ENCODE data around the gene HDGFL3. TPM values are rescaled to one million over a fixed set of nuclear protein-coding genes. Genes with fewer than 3 reads are reported as not detected.

The HDGFL3 gene
- total and polyA plus RNA-seq, 2 experiments from 2014 or later: 68.6 to 135 TPM

DNA sequence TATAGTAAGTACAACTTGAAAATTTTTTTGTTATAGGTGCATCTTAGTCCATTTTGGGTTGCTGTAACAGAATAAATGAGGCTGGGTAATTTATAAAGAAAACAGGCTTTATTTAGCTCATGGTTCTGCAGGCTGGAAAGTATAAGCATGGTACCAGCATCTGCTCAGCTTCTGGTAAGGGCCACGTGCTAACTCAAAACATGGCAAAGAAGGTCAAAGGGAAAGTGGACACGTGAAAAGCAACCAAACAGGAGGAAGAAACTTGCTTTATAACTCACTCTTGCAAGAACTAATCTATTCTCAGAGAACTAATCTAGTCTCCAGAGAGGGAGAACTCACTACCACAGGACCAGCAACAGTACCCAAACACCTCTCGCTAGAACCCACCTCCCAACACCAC lies 9.1 kb downstream of the HDGFL3 start:
- no peaks in the 10 kb centered on the region for H3K27me3 ChIP-seq (ENCODE audit: insufficient read depth)
- no peak for ATAC-seq
- no peak overlapping the region for H3K4me3 ChIP-seq
- no peak for DNase-seq (ENCODE audit: low spot score)
- no peak overlapping the region for H3K27ac Mint-ChIP-seq
- H3K36me3 Mint-ChIP-seq (ENCODE audit: low read depth): peaks cover 10% of the 10 kb centered on the region; the same call in 2 of the 3 replicates
- no peaks in the 10 kb centered on the region for H3K27me3 Mint-ChIP-seq (ENCODE audit: insufficient read depth, low read depth, poor library complexity)
- H4K20me1 ChIP-seq (replicated peaks; ENCODE audit: insufficient read depth): peaks cover 26% of the 10 kb centered on the region
- peaks cover 28% of the 10 kb centered on the region for H3K4me1 ChIP-seq (ENCODE audit: insufficient read depth)
- no peaks in the 10 kb centered on the region for H3K9me2 ChIP-seq (ENCODE audit: insufficient read depth)
- no peak overlapping the region for H3K4me3 Mint-ChIP-seq
- H3K79me2 ChIP-seq (replicated peaks; ENCODE audit: insufficient read depth): peaks cover 100% of the 10 kb centered on the region
- H3F3A ChIP-seq (replicated peaks; ENCODE audit: low read depth): no peaks in the 10 kb centered on the region
- H3K27ac ChIP-seq (ENCODE audit: low read depth): no peak overlapping the region
- no peak overlapping the region for H2AFZ ChIP-seq
- H3K36me3 ChIP-seq (ENCODE audit: insufficient read depth): no peaks in the 10 kb centered on the region
- H3K9me3 Mint-ChIP-seq: no peaks in the 10 kb centered on the region; the same call in 2 of the 3 replicates
- no peak overlapping the region for H3K4me2 ChIP-seq
- TF ChIP-seq NANOG (IDR thresholded peaks at IDR 0.05; ENCODE audit: borderline replicate concordance) (no peak), ZNF114 (CRISPR knock-in tag; IDR thresholded peaks at IDR 0.05) (no peak), JUNB (IDR thresholded peaks at IDR 0.05; ENCODE audit: unreplicated experiment) (no peak), STAT1 (IDR thresholded peaks at IDR 0.05; ENCODE audit: unreplicated experiment) (no peak), EZH2 (IDR thresholded peaks at IDR 0.05; ENCODE audit: low read depth, unreplicated experiment) (no peak), POLR2AphosphoS5 (IDR thresholded peaks at IDR 0.05; ENCODE audit: low read depth) (no peak), EZH2phosphoT487 (IDR thresholded peaks at IDR 0.05; ENCODE audit: unreplicated experiment) (no peak), CREB1 (CRISPR knock-in tag; IDR thresholded peaks at IDR 0.05; ENCODE audit: low read depth) (no peak), ZNF331 (CRISPR knock-in tag; IDR thresholded peaks at IDR 0.05; ENCODE audit: low read depth) (no peak)
- TF ChIP-seq, protein P1, sequence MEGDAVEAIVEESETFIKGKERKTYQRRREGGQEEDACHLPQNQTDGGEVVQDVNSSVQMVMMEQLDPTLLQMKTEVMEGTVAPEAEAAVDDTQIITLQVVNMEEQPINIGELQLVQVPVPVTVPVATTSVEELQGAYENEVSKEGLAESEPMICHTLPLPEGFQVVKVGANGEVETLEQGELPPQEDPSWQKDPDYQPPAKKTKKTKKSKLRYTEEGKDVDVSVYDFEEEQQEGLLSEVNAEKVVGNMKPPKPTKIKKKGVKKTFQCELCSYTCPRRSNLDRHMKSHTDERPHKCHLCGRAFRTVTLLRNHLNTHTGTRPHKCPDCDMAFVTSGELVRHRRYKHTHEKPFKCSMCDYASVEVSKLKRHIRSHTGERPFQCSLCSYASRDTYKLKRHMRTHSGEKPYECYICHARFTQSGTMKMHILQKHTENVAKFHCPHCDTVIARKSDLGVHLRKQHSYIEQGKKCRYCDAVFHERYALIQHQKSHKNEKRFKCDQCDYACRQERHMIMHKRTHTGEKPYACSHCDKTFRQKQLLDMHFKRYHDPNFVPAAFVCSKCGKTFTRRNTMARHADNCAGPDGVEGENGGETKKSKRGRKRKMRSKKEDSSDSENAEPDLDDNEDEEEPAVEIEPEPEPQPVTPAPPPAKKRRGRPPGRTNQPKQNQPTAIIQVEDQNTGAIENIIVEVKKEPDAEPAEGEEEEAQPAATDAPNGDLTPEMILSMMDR (conservative IDR thresholded peaks at IDR 0.05; ENCODE audit: low read depth in 2 of 2): no peak
- TF ChIP-seq, protein P2, sequence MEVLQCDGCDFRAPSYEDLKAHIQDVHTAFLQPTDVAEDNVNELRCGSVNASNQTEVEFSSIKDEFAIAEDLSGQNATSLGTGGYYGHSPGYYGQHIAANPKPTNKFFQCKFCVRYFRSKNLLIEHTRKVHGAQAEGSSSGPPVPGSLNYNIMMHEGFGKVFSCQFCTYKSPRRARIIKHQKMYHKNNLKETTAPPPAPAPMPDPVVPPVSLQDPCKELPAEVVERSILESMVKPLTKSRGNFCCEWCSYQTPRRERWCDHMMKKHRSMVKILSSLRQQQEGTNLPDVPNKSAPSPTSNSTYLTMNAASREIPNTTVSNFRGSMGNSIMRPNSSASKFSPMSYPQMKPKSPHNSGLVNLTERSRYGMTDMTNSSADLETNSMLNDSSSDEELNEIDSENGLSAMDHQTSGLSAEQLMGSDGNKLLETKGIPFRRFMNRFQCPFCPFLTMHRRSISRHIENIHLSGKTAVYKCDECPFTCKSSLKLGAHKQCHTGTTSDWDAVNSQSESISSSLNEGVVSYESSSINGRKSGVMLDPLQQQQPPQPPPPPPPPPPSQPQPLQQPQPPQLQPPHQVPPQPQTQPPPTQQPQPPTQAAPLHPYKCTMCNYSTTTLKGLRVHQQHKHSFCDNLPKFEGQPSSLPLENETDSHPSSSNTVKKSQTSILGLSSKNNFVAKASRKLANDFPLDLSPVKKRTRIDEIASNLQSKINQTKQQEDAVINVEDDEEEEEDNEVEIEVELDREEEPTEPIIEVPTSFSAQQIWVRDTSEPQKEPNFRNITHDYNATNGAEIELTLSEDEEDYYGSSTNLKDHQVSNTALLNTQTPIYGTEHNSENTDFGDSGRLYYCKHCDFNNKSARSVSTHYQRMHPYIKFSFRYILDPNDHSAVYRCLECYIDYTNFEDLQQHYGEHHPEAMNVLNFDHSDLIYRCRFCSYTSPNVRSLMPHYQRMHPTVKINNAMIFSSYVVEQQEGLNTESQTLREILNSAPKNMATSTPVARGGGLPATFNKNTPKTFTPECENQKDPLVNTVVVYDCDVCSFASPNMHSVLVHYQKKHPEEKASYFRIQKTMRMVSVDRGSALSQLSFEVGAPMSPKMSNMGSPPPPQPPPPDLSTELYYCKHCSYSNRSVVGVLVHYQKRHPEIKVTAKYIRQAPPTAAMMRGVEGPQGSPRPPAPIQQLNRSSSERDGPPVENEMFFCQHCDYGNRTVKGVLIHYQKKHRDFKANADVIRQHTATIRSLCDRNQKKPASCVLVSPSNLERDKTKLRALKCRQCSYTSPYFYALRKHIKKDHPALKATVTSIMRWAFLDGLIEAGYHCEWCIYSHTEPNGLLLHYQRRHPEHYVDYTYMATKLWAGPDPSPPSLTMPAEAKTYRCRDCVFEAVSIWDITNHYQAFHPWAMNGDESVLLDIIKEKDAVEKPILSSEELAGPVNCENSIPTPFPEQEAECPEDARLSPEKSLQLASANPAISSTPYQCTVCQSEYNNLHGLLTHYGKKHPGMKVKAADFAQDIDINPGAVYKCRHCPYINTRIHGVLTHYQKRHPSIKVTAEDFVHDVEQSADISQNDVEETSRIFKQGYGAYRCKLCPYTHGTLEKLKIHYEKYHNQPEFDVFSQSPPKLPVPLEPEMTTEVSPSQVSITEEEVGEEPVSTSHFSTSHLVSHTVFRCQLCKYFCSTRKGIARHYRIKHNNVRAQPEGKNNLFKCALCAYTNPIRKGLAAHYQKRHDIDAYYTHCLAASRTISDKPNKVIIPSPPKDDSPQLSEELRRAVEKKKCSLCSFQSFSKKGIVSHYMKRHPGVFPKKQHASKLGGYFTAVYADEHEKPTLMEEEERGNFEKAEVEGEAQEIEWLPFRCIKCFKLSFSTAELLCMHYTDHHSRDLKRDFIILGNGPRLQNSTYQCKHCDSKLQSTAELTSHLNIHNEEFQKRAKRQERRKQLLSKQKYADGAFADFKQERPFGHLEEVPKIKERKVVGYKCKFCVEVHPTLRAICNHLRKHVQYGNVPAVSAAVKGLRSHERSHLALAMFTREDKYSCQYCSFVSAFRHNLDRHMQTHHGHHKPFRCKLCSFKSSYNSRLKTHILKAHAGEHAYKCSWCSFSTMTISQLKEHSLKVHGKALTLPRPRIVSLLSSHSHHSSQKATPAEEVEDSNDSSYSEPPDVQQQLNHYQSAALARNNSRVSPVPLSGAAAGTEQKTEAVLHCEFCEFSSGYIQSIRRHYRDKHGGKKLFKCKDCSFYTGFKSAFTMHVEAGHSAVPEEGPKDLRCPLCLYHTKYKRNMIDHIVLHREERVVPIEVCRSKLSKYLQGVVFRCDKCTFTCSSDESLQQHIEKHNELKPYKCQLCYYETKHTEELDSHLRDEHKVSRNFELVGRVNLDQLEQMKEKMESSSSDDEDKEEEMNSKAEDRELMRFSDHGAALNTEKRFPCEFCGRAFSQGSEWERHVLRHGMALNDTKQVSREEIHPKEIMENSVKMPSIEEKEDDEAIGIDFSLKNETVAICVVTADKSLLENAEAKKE (CRISPR knock-in tag; IDR thresholded peaks at IDR 0.05): no peak
- TF ChIP-seq, protein P3, sequence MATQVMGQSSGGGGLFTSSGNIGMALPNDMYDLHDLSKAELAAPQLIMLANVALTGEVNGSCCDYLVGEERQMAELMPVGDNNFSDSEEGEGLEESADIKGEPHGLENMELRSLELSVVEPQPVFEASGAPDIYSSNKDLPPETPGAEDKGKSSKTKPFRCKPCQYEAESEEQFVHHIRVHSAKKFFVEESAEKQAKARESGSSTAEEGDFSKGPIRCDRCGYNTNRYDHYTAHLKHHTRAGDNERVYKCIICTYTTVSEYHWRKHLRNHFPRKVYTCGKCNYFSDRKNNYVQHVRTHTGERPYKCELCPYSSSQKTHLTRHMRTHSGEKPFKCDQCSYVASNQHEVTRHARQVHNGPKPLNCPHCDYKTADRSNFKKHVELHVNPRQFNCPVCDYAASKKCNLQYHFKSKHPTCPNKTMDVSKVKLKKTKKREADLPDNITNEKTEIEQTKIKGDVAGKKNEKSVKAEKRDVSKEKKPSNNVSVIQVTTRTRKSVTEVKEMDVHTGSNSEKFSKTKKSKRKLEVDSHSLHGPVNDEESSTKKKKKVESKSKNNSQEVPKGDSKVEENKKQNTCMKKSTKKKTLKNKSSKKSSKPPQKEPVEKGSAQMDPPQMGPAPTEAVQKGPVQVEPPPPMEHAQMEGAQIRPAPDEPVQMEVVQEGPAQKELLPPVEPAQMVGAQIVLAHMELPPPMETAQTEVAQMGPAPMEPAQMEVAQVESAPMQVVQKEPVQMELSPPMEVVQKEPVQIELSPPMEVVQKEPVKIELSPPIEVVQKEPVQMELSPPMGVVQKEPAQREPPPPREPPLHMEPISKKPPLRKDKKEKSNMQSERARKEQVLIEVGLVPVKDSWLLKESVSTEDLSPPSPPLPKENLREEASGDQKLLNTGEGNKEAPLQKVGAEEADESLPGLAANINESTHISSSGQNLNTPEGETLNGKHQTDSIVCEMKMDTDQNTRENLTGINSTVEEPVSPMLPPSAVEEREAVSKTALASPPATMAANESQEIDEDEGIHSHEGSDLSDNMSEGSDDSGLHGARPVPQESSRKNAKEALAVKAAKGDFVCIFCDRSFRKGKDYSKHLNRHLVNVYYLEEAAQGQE (IDR thresholded peaks at IDR 0.05; ENCODE audit: unreplicated experiment): no peak
- TF ChIP-seq, protein P4, sequence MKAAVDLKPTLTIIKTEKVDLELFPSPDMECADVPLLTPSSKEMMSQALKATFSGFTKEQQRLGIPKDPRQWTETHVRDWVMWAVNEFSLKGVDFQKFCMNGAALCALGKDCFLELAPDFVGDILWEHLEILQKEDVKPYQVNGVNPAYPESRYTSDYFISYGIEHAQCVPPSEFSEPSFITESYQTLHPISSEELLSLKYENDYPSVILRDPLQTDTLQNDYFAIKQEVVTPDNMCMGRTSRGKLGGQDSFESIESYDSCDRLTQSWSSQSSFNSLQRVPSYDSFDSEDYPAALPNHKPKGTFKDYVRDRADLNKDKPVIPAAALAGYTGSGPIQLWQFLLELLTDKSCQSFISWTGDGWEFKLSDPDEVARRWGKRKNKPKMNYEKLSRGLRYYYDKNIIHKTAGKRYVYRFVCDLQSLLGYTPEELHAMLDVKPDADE (IDR thresholded peaks at IDR 0.05): no peak
- peaks cover 49% of the 10 kb centered on the region for H3K4me1 Mint-ChIP-seq
